Measurements from ENCODE around the gene FNDC10.

Gene FNDC10

DNA sequence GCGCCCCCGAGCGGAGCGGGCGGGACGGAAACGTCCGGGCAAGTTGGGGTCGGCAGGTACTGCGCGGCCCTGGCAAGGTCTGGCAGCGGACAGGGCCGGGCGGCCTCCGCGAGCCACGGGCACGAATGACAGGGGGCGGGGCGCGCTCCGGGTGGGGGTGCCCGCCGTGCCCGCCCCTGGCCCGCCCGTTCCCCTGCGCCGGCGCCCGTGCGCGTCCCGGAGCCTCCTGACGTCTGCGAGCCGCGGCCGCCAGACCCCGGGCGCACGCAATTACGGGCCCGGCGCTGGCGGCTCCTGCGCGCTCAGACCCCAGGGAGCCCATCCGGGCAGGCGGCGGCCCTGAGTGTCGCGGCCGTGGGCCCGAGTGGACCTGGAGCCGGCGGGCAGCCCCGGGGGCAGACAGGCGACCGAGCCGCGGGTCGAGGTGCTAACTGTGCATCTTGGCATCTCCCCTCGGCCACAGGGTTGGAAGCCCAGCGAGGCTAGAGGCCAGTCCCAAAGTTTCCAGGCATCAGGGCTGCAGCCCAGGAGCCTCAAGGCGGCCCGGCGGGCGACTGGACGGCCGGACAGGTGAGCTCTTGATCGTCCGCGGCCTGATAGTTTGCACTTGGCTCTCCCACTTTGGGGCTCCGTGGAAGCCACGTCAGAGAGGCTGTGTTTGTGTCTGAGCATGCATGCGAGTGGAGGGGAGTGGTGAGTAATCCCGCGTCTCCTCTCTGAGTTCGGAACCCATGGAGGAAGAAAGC, 16.3 kb upstream of the FNDC10 start:
- DNase-seq (ENCODE audit: low read depth in 2 of 2), result no peak

DNA sequence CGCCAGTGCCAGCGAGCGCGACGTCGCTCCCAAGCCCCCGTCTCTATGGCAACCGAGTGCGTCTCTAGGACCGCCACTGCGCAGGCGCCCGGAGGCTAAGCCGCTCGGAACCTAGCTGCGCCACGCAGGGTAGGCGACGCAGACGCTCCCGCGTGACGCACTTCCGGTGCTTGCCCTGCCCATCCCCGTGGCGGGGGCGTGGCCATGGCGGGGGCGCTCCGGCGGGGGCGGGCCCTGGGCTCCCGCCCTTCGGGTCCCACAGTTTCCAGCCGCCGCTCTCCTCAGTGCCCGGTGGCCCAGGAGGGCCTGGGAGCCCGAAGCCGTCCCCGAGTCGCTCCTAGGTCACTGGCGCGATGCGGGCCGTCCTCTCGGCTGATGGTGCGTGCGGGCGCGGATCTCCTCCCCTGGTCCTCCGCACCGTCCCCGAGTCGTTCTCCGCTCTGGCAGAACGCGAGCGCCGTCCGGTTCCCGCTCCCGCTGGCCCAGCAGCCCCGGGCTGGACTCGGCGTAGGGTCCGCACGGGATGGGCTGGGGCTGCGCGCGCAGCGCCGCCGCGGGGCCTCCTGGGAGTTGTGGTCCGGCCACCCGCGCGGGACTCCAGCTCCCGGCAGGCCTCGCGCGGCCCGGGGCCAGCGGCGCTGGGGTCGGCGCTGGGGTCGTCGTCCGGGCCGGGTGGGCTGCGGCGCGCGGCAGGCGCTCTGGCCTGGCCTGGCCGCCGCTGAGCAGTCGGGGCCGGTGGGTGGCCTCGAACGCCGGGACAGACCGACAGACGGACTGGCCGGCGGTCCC, 15.5 kb upstream of the FNDC10 start, which contains the start of gene MIB2:
Gene MIB2 (plus strand): TSS at position 245 of the 789 bp plus-strand sequence. CDS start 7,953 bp downstream, outside the sequence.
- DNase-seq (ENCODE audit: low read depth in 2 of 2), result peak; percentile 94 to 96

DNA sequence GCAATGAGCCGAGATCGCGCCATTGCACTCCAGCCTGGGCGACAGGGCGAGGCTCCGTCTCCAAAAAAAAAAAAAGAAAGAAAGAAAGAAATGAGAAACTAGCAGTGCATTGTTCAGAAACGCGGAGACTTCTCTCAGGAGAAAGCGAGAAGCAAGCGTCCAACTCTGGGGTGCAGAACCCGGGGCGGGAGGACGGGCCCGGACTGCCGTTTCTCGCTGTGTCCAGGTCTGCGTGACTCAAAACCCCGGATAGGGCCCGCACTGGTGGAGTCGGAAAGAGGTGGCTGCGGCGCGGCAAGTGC, 15.0 kb upstream of the FNDC10 start:
- no peak for DNase-seq (ENCODE audit: low read depth in 2 of 2)

DNA sequence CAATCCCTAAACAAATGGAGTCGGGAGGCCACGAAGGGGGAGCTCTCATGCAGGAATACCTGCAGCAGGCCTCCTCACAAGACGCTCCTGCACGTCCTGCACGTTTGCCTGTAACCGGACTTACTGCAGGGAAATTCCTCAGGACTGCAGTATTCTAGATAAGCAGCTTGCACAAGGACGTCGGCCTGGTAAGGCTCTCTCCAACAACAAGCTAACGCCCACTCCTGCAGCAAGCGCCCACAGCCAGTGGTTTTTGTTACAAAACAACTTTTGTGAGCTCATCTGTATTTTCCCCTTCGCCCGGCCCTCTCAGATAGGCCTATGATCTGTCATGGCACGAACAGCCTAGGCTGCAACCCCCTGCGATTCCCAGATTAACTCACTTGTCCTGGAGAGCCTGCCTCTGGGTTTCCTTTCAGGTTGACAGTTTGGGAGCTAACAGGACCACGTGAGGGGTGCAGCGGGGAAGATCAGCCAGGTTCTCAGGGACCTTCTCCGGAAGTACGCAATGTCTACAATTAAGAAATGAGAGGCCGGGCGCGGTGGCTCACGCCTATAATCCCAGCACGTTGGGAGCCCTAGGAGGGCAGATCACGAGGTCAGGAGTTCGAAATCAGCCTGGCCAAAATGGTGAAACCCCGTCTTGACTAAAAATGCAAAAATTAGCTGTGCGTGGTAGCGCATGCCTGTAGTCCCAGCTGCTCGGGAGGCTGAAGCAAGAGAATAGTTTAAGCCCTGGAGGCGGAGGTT, 14.4 kb upstream of the FNDC10 start:
- DNase-seq (ENCODE audit: low read depth in 2 of 2), result peak; percentile 22 to 51

DNA sequence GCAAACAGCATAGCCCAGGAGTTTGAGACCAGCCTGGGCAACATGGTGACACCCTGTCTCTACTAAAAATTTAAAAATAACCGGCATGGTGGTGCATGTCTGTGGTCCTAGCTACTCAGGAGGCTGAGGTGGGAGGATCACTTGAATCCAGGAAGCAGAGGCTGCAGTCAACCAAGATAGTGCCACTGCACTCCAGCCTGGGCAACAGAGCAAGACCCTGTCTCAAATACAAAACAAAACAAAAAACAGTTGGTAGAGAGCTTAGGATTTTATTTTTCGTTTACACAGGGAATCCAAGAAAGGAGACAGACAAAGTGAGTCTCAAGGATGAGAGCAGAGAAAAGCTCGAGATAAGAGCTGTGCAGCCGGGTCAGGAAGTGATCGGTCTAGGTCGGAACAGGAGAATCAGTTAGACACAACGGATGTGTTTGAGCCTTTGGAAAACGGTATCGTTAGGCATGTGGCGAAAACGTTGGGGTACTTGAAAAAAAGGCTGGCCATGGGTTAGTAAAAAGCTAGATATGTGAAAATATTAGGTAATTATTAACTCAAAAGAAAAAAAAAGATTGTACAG, 13.7 kb upstream of the FNDC10 start:
- DNase-seq (ENCODE audit: low read depth in 2 of 2), result no peak

DNA sequence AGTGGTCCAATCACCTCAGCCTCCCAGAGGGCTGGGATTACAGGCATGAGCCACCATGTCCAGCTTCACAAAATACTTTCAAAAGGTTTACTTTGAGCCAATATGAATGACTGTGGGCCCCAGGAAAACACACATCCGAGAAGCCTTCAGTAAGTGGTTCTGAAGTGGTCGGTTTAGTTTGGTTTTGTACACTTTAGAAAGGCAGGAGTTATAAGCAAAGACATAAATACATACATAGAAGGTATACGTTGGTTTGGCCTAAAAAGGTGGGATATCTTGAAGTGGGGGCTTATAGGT, 12.1 kb upstream of the FNDC10 start:
- no peak for DNase-seq (ENCODE audit: low read depth in 2 of 2)

DNA sequence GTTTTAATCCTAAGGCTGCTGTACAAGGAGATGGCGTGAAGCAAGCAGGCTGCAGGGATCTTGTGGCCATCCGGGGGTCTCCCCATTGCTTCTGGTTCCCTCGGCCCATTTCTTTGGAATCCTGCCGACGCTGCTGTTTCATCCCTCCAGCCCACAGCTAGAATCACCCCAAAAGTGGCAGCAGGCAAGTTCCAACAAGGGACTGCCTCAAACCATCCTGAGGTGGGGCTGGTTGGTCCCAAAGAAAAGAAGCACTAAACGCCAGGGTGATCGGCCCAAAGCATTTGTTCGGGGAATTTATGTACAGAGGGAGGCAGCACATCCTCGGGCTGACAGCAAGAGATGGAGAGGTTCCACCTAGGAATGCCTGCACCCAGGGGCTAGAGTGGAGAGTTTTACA, 10.9 kb upstream of the FNDC10 start:
- DNase-seq (ENCODE audit: low read depth in 2 of 2), result no peak

DNA sequence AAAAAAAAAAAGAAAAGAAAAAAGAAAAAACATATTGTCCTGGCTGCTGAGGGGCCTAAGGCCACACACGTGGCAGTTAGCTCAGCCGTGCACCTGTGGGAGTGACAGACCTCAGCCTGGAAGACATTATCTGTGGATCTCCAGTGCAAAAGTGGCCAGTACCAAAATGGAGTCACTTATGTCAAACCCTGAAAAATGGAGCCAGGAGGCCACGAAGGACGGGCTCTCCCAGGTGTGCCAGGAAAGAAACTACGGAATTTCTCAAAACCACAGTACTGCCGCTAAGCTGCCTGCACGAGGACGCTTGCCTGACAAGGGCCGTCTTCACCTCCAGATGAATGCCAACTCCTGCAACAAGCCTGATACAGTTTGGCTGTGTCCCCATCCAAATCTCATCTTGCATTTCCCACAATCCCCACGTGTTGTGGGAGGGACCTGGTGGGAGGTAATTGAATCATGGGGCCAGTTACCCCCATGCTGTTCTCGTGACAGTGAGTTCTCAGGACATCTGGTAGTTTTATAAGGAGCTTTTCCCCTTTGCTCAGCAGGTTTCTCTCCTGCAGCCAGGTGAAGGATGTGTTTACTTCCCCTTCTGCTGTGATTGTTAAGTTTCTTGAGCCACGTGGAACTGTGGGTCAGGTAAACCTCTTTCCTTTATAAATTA, 10.0 kb upstream of the FNDC10 start:
- DNase-seq (ENCODE audit: low read depth in 2 of 2), result no peak

DNA sequence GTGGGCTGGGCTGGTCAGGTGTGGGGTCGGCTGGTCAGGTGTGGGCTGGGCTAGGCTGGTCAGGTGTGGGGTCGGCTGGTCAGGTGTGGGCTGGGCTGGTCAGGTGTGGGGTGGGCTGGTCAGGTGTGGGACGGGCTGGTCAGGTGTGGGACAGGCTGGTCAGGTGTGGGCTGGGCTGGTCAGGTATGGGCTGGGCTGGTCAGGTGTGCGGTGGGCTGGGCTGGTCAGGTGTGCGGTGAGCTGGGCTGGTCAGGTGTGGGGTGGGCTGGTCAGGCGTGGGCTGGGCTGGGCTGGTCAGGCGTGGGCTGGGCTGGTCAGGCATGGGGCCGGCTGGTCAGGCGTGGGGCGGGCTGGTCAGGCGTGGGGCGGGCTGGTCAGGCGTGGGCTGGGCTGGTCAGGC, 6.3 kb upstream of the FNDC10 start:
- DNase-seq (ENCODE audit: low read depth in 2 of 2), result no peak

DNA sequence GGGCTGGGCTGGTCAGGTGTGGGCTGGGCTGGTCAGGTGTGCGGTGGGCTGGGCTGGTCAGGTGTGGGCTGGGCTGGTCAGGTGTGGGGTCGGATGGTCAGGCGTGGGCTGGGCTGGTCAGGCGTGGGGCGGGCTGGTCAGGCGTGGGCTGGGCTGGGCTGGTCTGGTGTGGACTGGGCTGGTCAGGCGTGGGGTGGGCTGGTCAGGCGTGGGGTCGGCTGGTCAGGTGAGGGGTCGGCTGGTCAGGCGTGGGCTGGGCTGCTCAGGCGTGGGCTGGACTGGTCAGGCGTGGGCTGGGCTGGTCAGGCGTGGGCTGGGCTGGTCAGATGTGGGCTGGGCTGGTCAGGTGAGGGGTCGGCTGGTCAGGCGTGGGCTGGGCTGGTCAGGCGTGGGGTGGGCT, 5.8 kb upstream of the FNDC10 start:
- DNase-seq (ENCODE audit: low read depth in 2 of 2), result no peak

DNA sequence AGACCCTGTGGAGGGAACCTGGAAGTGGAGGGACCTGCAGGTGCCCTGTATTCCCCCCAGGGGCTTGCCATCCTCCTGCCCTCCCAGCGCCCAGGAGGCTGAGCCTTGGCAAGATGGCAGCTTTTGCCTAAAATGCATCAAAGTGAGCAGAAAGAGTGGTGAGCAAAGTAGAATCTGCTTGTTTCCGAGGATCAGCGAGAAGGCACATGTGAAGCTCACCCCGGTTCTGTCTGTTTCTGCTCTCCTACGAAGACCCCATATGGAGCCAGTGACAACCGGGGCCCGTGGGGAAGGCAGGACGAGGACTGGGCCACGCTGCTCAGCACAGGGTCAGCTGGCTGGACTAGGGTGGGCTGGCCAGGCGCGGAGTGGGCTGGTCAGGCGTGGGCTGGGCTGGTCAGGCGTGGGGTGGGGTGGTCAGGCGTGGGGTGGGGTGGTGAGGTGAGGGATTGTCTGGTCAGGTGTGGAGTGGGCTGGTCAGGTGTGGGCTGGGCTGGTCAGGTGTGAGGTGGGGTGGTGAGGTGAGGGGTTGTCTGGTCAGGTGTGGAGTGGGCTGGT, 5.2 kb upstream of the FNDC10 start:
- no peak for DNase-seq (ENCODE audit: low read depth in 2 of 2)

DNA sequence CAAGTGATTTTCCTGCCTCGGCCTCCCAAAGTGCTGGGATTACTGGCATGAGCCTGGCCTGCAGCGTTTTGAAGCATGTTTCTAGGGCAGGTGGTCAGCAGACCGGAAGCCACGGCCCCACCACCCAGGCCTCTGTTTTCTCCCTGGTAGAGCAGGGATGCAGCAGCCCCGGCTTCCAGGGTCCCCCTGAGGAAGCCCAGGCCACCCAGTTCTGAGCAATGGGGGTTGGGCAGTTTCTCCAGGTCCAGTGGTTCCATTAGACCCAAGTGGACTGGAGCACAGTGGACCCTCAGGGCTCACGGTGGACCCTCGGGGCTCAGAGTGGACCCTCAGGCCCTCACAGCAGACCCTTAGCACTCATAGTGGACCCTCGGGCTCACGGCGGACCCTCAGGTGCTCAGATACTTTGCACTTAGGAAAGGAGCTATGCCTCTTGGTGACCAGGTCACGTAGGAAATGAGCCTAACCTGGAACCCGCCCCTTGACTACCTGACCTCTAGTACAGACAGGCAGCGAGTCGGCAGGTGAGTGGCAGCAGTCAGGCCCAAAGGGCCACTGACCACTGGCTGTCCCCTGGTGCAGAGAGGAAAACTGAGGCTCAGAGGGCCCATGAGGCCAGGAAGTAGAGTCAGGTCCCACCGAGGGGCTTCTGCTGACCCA, 4.6 kb upstream of the FNDC10 start:
- no peak for DNase-seq (ENCODE audit: low read depth in 2 of 2)

DNA sequence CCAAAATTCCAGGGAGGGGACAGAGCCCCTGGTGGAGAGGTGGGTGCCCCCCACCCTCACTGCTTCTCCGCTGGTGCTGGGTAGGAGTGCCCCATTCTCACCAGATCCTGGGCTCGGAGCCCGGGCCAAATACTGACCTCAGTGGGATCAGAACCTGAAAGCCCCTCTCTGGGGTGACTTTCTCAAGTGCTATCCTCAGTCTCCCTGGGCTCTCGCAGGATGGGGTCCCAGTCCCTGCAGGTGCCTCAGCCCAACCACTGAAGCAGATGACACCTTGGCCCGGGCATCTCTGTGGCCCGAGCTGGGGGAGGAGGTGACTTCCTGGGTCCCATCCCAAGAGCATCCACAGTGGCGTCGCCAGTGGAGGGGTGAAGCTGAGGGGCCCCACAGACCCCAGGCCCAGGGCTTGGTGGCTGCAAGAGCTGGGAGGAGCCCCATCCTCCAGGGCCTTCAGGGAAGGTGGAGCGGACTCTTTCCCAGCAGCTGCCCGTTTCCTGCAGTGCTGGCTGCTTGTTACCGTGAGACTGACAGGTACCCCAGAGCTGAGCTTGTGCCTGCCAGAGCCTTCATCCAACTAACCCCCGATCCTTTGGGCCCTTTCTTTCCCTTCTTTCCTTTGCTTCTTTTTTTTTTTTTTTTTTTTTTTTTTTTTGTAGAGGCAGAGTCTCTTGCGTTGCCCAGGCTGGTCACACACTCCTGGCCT, 3.9 kb upstream of the FNDC10 start:
- DNase-seq (ENCODE audit: low read depth in 2 of 2), result no peak

DNA sequence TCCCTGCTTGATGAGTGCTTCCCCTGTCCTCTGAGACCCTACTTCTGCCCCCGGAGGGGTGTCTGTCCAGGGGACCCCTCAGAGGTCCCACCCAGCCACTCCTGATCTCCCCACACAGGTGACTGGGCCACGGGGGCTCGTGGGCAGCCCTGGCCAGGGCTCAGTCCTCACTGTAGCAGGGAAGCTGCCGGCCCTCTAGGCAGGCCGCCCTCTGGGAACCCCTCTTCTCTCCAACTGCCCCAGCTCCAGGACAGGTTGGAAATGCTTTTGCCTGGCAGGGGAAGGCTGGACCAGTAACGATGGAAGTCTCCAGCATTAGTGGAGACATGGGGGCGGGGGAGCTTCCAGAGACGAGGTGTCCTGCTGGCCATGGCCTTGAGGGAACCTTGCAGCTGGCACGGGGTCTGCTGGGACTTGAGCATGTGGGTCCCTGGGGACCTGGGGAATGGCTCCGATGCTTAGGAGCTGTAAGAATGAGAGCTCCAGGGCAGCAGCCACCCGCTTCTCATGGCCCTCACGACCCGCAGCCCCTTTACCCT, 3.1 kb upstream of the FNDC10 start:
- DNase-seq (ENCODE audit: low read depth in 2 of 2), result no peak

DNA sequence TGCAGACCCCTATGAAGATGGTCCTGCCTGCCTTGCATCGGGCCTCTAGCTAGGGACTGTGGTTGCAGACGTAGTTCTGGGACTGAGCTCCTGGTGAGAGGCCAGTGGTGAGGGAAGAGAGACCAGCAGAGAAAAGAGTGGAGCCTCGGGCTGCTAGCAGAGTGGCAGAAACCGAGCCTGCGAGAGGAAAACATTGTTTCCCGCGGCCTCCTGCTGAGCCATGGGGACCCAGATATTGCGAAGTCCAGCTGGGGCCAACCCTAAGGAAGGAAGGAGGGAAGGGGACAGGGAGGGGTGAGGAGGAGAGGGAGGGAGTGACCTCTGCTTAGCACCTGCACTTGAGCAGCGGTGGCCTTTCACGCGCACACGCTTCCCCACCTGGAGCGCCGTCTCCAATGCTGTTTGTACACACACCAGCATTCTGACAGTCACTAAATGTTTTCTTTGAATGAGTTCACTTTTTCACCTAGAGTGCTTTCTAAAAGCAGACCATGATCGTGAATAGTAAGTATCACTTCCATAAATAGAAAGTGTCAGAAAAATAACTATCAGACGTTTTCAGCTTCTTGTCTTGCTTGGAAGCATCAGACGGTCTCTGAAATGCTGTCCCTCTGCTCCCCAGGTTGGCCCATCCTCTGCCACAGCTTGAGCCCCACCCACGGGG, 2.5 kb upstream of the FNDC10 start:
- DNase-seq (ENCODE audit: low read depth in 2 of 2), result no peak

DNA sequence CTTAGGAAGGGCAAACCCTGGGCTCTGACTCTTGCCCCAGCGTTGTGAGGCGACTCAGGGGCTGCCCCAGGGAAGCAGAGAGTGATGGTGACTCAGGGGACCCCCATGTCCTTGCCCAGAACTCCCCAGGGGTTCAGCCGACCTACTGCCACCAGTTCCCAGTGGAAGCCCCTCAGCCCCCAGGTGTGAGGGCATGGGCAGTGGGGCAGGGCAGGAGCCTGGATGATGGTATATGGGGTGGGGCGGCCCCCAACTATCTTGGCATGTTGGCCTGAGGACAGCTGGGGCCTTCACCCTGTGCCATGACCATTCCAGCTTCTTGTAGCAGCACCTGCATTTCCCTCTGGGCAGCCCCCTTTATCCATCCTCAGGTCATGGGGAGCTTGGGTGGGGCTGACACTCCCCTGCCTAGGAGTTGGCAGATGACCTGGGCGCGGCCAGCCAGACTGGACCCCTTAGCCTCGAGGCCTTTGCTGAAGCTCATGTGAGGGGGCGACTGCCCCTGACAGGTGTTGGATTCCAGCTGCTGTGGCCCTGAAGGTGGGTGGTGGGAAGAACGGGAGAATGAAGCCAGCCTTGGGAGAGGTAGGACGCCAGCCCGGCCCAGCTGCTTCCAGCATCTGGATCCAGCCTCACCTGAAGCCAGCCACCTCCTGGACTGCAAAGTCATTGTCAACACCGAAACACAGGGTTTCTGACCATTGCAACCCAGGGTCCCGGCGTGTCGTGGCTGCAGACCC, 1.8 kb upstream of the FNDC10 start:
- DNase-seq (ENCODE audit: low read depth in 2 of 2), result no peak

DNA sequence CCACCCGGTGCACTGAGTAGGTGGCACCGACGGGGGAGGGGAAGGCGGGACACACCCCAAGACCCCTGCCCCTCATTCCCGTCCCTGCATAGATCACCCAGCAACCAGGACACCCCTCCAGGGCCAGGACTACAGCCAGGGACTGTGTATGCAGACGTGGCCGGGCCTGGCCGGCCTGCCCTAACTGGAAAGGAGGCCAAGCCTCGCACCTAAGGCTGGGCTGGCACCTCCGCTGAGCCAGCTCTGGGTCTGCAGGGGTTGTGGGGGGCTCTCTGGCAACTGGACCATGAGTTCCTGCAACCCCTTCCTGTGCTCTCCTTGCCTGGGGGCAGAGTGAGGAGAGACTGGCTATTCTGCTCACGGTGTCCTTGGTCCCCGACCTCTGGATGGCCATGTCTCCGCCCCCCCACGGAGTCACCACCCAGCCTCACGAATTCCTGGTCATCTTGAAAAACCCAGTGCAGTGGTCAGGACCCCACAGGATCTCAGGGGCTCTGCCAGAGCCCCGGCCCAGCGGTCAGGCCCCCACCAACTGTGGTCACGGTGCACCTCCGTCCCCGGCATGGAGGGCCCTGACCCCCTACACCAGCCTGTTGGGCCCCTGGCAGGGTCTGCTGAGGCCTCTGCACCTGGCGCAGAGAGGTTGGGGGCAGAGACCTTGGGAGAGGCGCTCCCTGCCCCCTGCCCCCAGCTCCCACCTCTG, 1.1 kb upstream of the FNDC10 start:
- DNase-seq (ENCODE audit: low read depth in 2 of 2), result no peak
